MM.1S (cell line): ENCODE data around the gene USP33.

Experiments used
- CTCF ChIP-seq: fragments of 300-600 bp; sonication (generic); IDR thresholded peaks from 2 replicates; pipeline ENCODE4 v1.5.1; 2016; ENCODE audit warnings: antibody characterized with exemption, low read length, mixed read lengths
- EZH2 ChIP-seq: fragments of 300-600 bp; sonication (generic); optimal IDR thresholded peaks from 2 replicates; pipeline ENCODE3; 2017; ENCODE audit warnings: low read depth, mild to moderate bottlenecking, antibody characterized with exemption, low read length, mixed read lengths
- EZH2phosphoT487 ChIP-seq: fragments of 300-600 bp; sonication (generic); IDR thresholded peaks from 2 replicates; pipeline ENCODE4 v1.6.1; 2018; ENCODE audit warnings: antibody characterized with exemption, low read length

- no peak for TF ChIP-seq CTCF
- TF ChIP-seq EZH2: no peak
- no peak for TF ChIP-seq EZH2phosphoT487
Measured at GRCh38 chr1:77756052-77756754, 3.4 kb downstream of the USP33 start.
